ENCODE measurements around the gene CPZ. TPM values are rescaled to one million over a fixed set of nuclear protein-coding genes. Genes with fewer than 3 reads are reported as not detected.

CPZ gene
- total and polyA plus RNA-seq, 2 experiments from 2014 or later, result 24.6 to 37.3 TPM

DNA sequence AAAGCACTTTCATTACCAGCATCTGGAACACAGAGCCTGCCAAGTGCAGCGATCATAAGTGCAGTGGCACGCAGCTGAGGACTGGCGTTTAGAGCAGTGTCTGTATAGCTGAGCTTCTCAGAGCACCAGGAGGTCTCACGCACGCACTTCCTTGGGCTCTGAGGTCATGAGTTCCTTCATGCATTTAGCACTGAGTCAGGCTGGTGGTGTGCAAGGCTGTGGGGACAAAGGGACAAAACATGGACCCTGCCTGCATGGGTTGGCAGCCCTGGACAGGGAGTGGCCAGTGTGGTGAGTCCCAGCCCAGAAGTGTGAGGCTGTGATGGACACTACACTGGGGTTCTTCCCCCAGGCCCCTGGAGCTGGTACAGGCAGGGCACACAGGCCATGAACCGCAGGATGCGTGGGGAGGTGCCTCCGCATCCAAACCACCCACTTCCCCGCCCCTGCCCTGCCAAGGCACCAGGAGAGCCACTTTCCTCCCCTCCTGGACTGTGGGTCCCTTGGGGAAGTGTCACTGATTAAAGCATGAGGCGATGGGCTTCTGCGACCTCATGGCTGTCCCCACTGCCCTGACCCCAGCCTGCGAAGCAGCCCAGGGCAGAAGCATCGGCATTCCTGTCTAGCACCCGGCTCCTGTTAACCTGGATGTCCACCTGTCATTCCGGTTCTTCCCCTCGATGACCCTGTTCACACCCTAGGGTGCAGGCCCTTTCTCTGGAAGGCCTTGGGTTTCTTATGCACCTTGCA is 49.6 kb upstream of the CPZ start:
- Mint-ChIP-seq H3K4me1 (peaks cover 22% of the 10 kb centered on the region), H3K27ac (no peak overlapping the region), H3K9me3 (no peaks in the 10 kb centered on the region), H3K36me3 (ENCODE audit: low read depth) (no peaks in the 10 kb centered on the region), H3K27me3 (ENCODE audit: insufficient read depth, low read depth, poor library complexity) (peaks cover 19% of the 10 kb centered on the region), H3K4me3 (no peak overlapping the region)
- H3K27me3 ChIP-seq (ENCODE audit: insufficient read depth), result no peaks in the 10 kb centered on the region
- no peak overlapping the region for H3K4me3 ChIP-seq
- peaks cover 9% of the 10 kb centered on the region for H3K4me1 ChIP-seq (ENCODE audit: insufficient read depth)
- no peak for ATAC-seq
- H3K36me3 ChIP-seq (ENCODE audit: insufficient read depth), result no peaks in the 10 kb centered on the region
- no peak overlapping the region for H2AFZ ChIP-seq
- no peaks in the 10 kb centered on the region for H3F3A ChIP-seq (replicated peaks; ENCODE audit: low read depth)
- DNase-seq (ENCODE audit: low spot score), result no peak
- H3K9me2 ChIP-seq (ENCODE audit: insufficient read depth), result no peaks in the 10 kb centered on the region
- TF ChIP-seq, protein P1, sequence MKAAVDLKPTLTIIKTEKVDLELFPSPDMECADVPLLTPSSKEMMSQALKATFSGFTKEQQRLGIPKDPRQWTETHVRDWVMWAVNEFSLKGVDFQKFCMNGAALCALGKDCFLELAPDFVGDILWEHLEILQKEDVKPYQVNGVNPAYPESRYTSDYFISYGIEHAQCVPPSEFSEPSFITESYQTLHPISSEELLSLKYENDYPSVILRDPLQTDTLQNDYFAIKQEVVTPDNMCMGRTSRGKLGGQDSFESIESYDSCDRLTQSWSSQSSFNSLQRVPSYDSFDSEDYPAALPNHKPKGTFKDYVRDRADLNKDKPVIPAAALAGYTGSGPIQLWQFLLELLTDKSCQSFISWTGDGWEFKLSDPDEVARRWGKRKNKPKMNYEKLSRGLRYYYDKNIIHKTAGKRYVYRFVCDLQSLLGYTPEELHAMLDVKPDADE (IDR thresholded peaks at IDR 0.05), result no peak
- no peak for TF ChIP-seq STAT1 (IDR thresholded peaks at IDR 0.05; ENCODE audit: unreplicated experiment)
- H3K79me2 ChIP-seq (replicated peaks; ENCODE audit: insufficient read depth), result no peaks in the 10 kb centered on the region
- H4K20me1 ChIP-seq (replicated peaks; ENCODE audit: insufficient read depth), result no peaks in the 10 kb centered on the region
- H3K27ac ChIP-seq (ENCODE audit: low read depth), result no peak overlapping the region
- H3K4me2 ChIP-seq, result no peak overlapping the region

DNA sequence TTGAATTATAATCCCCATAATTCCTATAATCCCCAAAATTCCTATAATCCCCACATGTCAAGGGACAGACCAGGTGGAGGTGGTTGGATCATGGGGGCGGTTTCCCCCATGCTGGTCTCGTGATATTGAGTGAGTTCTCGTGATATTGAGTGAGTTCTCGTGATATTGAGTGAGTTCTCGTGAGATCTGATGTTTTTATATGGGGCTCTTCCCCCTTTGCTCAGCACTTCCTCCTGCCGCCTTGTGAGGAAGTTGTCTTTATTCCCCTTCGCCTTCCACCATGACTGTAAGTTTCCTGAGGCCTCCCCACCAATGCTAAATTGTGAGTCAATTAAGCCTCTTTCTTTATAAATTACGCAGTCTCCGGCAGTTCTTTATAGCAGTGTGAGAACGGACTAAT is 48.9 kb upstream of the CPZ start:
- Mint-ChIP-seq H3K9me3 (no peaks in the 10 kb centered on the region), H3K27me3 (ENCODE audit: insufficient read depth, low read depth, poor library complexity) (peaks cover 19% of the 10 kb centered on the region), H3K4me1 (peaks cover 22% of the 10 kb centered on the region), H3K4me3 (no peak overlapping the region), H3K27ac (no peak overlapping the region), H3K36me3 (ENCODE audit: low read depth) (no peaks in the 10 kb centered on the region)
- Histone ChIP-seq H3K4me2 (no peak overlapping the region), H3K79me2 (replicated peaks; ENCODE audit: insufficient read depth) (no peaks in the 10 kb centered on the region), H3K36me3 (ENCODE audit: insufficient read depth) (no peaks in the 10 kb centered on the region), H3K4me3 (no peak overlapping the region), H3K4me1 (ENCODE audit: insufficient read depth) (peaks cover 9% of the 10 kb centered on the region), H2AFZ (0 out of 2 replicates have a peak overlapping the region, but pooled peaks have one; percentile 18), H4K20me1 (replicated peaks; ENCODE audit: insufficient read depth) (no peaks in the 10 kb centered on the region), H3K9me2 (ENCODE audit: insufficient read depth) (no peaks in the 10 kb centered on the region), H3F3A (replicated peaks; ENCODE audit: low read depth) (no peaks in the 10 kb centered on the region), H3K27me3 (ENCODE audit: insufficient read depth) (no peaks in the 10 kb centered on the region), H3K27ac (ENCODE audit: low read depth) (no peak overlapping the region)
- no peak for ATAC-seq
- DNase-seq (ENCODE audit: low spot score), result no peak
- TF ChIP-seq POLR2AphosphoS5 (IDR thresholded peaks at IDR 0.05; ENCODE audit: low read depth), result no peak
- TF ChIP-seq CREB1 (CRISPR knock-in tag; IDR thresholded peaks at IDR 0.05; ENCODE audit: low read depth), result no peak
- no peak for TF ChIP-seq EZH2 (IDR thresholded peaks at IDR 0.05; ENCODE audit: low read depth, unreplicated experiment)
- TF ChIP-seq ZNF114 (CRISPR knock-in tag; IDR thresholded peaks at IDR 0.05), result no peak
- no peak for TF ChIP-seq JUNB (IDR thresholded peaks at IDR 0.05; ENCODE audit: unreplicated experiment)
- TF ChIP-seq, protein P2, sequence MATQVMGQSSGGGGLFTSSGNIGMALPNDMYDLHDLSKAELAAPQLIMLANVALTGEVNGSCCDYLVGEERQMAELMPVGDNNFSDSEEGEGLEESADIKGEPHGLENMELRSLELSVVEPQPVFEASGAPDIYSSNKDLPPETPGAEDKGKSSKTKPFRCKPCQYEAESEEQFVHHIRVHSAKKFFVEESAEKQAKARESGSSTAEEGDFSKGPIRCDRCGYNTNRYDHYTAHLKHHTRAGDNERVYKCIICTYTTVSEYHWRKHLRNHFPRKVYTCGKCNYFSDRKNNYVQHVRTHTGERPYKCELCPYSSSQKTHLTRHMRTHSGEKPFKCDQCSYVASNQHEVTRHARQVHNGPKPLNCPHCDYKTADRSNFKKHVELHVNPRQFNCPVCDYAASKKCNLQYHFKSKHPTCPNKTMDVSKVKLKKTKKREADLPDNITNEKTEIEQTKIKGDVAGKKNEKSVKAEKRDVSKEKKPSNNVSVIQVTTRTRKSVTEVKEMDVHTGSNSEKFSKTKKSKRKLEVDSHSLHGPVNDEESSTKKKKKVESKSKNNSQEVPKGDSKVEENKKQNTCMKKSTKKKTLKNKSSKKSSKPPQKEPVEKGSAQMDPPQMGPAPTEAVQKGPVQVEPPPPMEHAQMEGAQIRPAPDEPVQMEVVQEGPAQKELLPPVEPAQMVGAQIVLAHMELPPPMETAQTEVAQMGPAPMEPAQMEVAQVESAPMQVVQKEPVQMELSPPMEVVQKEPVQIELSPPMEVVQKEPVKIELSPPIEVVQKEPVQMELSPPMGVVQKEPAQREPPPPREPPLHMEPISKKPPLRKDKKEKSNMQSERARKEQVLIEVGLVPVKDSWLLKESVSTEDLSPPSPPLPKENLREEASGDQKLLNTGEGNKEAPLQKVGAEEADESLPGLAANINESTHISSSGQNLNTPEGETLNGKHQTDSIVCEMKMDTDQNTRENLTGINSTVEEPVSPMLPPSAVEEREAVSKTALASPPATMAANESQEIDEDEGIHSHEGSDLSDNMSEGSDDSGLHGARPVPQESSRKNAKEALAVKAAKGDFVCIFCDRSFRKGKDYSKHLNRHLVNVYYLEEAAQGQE (IDR thresholded peaks at IDR 0.05; ENCODE audit: unreplicated experiment), result no peak
- no peak for TF ChIP-seq EZH2phosphoT487 (IDR thresholded peaks at IDR 0.05; ENCODE audit: unreplicated experiment)
- TF ChIP-seq ZNF331 (CRISPR knock-in tag; IDR thresholded peaks at IDR 0.05; ENCODE audit: low read depth), result no peak
- TF ChIP-seq STAT1 (IDR thresholded peaks at IDR 0.05; ENCODE audit: unreplicated experiment), result no peak
- TF ChIP-seq, protein P3, sequence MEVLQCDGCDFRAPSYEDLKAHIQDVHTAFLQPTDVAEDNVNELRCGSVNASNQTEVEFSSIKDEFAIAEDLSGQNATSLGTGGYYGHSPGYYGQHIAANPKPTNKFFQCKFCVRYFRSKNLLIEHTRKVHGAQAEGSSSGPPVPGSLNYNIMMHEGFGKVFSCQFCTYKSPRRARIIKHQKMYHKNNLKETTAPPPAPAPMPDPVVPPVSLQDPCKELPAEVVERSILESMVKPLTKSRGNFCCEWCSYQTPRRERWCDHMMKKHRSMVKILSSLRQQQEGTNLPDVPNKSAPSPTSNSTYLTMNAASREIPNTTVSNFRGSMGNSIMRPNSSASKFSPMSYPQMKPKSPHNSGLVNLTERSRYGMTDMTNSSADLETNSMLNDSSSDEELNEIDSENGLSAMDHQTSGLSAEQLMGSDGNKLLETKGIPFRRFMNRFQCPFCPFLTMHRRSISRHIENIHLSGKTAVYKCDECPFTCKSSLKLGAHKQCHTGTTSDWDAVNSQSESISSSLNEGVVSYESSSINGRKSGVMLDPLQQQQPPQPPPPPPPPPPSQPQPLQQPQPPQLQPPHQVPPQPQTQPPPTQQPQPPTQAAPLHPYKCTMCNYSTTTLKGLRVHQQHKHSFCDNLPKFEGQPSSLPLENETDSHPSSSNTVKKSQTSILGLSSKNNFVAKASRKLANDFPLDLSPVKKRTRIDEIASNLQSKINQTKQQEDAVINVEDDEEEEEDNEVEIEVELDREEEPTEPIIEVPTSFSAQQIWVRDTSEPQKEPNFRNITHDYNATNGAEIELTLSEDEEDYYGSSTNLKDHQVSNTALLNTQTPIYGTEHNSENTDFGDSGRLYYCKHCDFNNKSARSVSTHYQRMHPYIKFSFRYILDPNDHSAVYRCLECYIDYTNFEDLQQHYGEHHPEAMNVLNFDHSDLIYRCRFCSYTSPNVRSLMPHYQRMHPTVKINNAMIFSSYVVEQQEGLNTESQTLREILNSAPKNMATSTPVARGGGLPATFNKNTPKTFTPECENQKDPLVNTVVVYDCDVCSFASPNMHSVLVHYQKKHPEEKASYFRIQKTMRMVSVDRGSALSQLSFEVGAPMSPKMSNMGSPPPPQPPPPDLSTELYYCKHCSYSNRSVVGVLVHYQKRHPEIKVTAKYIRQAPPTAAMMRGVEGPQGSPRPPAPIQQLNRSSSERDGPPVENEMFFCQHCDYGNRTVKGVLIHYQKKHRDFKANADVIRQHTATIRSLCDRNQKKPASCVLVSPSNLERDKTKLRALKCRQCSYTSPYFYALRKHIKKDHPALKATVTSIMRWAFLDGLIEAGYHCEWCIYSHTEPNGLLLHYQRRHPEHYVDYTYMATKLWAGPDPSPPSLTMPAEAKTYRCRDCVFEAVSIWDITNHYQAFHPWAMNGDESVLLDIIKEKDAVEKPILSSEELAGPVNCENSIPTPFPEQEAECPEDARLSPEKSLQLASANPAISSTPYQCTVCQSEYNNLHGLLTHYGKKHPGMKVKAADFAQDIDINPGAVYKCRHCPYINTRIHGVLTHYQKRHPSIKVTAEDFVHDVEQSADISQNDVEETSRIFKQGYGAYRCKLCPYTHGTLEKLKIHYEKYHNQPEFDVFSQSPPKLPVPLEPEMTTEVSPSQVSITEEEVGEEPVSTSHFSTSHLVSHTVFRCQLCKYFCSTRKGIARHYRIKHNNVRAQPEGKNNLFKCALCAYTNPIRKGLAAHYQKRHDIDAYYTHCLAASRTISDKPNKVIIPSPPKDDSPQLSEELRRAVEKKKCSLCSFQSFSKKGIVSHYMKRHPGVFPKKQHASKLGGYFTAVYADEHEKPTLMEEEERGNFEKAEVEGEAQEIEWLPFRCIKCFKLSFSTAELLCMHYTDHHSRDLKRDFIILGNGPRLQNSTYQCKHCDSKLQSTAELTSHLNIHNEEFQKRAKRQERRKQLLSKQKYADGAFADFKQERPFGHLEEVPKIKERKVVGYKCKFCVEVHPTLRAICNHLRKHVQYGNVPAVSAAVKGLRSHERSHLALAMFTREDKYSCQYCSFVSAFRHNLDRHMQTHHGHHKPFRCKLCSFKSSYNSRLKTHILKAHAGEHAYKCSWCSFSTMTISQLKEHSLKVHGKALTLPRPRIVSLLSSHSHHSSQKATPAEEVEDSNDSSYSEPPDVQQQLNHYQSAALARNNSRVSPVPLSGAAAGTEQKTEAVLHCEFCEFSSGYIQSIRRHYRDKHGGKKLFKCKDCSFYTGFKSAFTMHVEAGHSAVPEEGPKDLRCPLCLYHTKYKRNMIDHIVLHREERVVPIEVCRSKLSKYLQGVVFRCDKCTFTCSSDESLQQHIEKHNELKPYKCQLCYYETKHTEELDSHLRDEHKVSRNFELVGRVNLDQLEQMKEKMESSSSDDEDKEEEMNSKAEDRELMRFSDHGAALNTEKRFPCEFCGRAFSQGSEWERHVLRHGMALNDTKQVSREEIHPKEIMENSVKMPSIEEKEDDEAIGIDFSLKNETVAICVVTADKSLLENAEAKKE (CRISPR knock-in tag; IDR thresholded peaks at IDR 0.05), result no peak

Data from GM23338 (cell line).